GM11168 (cell line): ENCODE results near the gene UBALD1.
"Not testable (repeated sequence)": the region's sequence is repeated elsewhere in the genome, so short reads cannot be mapped to it uniquely, and the experiment has no call there.

Experiments
- in situ Hi-C: fragments of 300-500 bp; cut with MboI; formaldehyde crosslinking; loops from one replicate; pipeline ENCODE4 v1.12.0; 2022; ENCODE audit warnings: low sequenced_read_pairs; ENCODE audit not compliant: unreplicated experiment

UBALD1 gene

GRCh38 chr16:4601036-4601863 lies 13.4 kb downstream of the UBALD1 start:
- in situ Hi-C loops, result no loop called here

- in situ Hi-C loops, result no loop called here
These were observed 15.1 kb downstream of the UBALD1 start for GRCh38 chr16:4599545-4599944.

GRCh38 chr16:4599037-4599436 lies 15.7 kb downstream of the UBALD1 start:
- in situ Hi-C loops, result no loop called here

GRCh38 chr16:4597174-4597573 lies 17.5 kb downstream of the UBALD1 start:
- in situ Hi-C loops, result no loop called here

- in situ Hi-C loops, result no loop called here
These were observed 20.0 kb downstream of the UBALD1 start for GRCh38 chr16:4594433-4595410.

- in situ Hi-C loops, result no loop called here
These were observed 21.6 kb downstream of the UBALD1 start for GRCh38 chr16:4593086-4593485.

GRCh38 chr16:4591706-4592470 lies 22.8 kb downstream of the UBALD1 start:
- in situ Hi-C loops, result no loop called here

GRCh38 chr16:4591191-4591590 lies 23.5 kb downstream of the UBALD1 start:
- in situ Hi-C loops, result no loop called here

- in situ Hi-C loops, result no loop called here
These were observed 25.7 kb downstream of the UBALD1 start for GRCh38 chr16:4588961-4589360.

GRCh38 chr16:4588386-4588785 lies 26.3 kb downstream of the UBALD1 start:
- in situ Hi-C loops, result no loop called here

GRCh38 chr16:4586291-4586690 lies 28.4 kb downstream of the UBALD1 start:
- in situ Hi-C loops, result no loop called here

GRCh38 chr16:4583906-4584305 lies 30.8 kb downstream of the UBALD1 start:
- in situ Hi-C loops, result loop anchor here (5.0 kb wide), 1 partner anchor 67 kb away; no protein-coding TSS in a partner anchor

GRCh38 chr16:4580250-4580649 lies 34.4 kb downstream of the UBALD1 start:
- in situ Hi-C loops, result loop anchor here (5.0 kb wide), 1 partner anchor 63 kb away; no protein-coding TSS in a partner anchor

GRCh38 chr16:4578961-4579530 lies 35.6 kb downstream of the UBALD1 start:
- in situ Hi-C loops, result no loop called here

- in situ Hi-C loops, result no loop called here
These were observed 38.7 kb downstream of the UBALD1 start for GRCh38 chr16:4576008-4576407.

- in situ Hi-C loops, result no loop called here
These were observed 39.6 kb downstream of the UBALD1 start for GRCh38 chr16:4574919-4575705.

GRCh38 chr16:4573926-4574325 lies 40.8 kb downstream of the UBALD1 start:
- in situ Hi-C loops, result not testable (repeated sequence)

GRCh38 chr16:4572715-4573114 lies 42.0 kb downstream of the UBALD1 start:
- in situ Hi-C loops, result no loop called here

GRCh38 chr16:4570688-4571321 lies 43.9 kb downstream of the UBALD1 start:
- in situ Hi-C loops, result no loop called here
